ENCODE measurements around the gene DIDO1.

Gene DIDO1

GRCh38 chr20:62926229-62927127 is at the start of gene DIDO1:
DIDO1 (minus strand) TSS chr20:62926505.
- in situ Hi-C loops (cut with HindIII; ENCODE audit: low sequenced_read_pairs) = no loop called here
- peak; percentile 83 for DNase-seq (ENCODE audit: low read depth, low spot score)
- H3K4me3 ChIP-seq (ENCODE audit: low read depth, low read length) = peak within 1 kb of the TSS; percentile 95
- TF ChIP-seq CTCF (IDR thresholded peaks at IDR 0.05; ENCODE audit: low read depth, low read length) = peak; percentile 54

DNA sequence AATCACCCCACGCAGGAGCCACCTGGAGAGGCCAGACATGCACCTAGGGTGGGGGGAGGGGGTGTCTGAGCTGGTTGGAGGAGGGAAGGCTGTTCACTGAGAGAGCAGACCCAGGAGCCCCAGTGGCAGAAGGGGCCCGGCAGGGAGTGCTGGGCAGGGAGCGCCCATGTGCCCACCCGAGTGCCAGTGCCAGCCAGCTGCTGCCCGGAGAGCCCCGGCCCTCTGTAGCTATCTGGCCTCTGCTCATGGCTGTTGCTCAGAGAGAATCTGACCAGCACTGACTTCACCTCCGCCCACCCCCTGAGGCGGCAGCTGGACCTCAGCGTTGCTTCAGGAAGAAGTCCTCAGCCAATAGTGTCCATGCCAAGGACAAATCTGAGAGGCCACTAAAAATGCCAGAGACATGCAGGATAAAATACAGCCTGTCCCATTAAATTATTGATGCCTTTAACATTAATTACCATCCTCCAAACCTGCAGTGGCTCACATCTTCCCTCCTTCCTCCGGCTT is 49.0 kb upstream of the DIDO1 start:
- in situ Hi-C loops (cut with HindIII; ENCODE audit: low sequenced_read_pairs) = no loop called here
- H3K4me3 ChIP-seq (ENCODE audit: low read depth, low read length) = no peak overlapping the region
- no peak for TF ChIP-seq CTCF (IDR thresholded peaks at IDR 0.05; ENCODE audit: low read depth, low read length)
- no peak for DNase-seq (ENCODE audit: low read depth, low spot score)

DNA sequence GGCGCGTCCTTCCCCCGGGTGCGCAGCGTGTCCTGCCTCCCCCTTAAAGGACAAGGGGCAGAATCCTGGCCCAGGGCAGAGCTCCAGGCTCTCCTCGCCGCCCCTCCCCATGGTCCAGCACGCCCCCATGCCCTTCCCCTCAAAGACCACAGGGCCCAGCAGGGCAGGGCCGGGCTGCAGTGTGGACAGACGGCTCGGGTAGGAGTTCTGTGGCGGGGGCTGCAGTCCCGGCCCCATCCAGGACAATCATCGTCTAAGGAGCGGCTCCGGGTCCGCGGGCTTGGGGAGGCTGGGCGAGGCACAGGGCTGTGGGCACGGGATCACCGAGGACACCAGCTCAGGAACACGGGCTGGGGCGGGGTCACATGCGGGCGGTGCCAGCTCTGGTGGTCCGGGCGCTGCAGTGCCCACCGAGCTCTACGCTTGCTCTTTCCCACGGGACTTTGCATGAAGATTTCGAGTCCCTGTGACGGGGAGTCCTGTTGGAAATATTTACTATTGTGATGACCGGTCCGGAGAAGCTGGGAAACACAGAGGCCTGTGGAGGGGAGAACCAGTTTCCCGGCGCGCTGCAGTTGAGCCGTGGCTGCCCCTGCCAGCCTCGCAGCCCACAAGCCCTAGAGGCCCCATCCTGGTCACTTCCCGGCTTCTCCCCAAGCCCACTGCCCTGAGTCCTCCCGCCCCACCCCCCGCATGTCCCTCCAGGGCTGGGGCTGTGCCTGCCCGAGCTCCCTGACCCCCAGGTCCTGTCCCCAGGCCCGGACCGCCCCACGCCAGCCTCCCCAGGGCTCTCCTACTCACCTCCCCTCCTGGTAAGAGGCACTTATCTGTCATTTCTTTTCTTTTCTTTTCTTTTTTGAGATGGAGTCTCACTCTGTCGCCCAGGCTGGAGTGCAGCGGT is 46.8 kb upstream of the DIDO1 start:
- no peak overlapping the region for H3K4me3 ChIP-seq (ENCODE audit: low read depth, low read length)
- in situ Hi-C loops (cut with HindIII; ENCODE audit: low sequenced_read_pairs) = no loop called here
- DNase-seq (ENCODE audit: low read depth, low spot score) = no peak
- no peak for TF ChIP-seq CTCF (IDR thresholded peaks at IDR 0.05; ENCODE audit: low read depth, low read length)

- peak; percentile 93 for TF ChIP-seq CTCF (IDR thresholded peaks at IDR 0.05; ENCODE audit: low read depth, low read length)
- H3K4me3 ChIP-seq (ENCODE audit: low read depth, low read length) = no peak overlapping the region
- in situ Hi-C loops (cut with HindIII; ENCODE audit: low sequenced_read_pairs) = no loop called here
- DNase-seq (ENCODE audit: low read depth, low spot score) = peak; percentile 70
Observed at GRCh38 chr20:62971950-62972844, 45.9 kb upstream of the DIDO1 start.

GRCh38 chr20:62971211-62971949 is 45.1 kb upstream of the DIDO1 start:
- in situ Hi-C loops (cut with HindIII; ENCODE audit: low sequenced_read_pairs) = no loop called here
- DNase-seq (ENCODE audit: low read depth, low spot score) = no peak
- no peak for TF ChIP-seq CTCF (IDR thresholded peaks at IDR 0.05; ENCODE audit: low read depth, low read length)
- no peak overlapping the region for H3K4me3 ChIP-seq (ENCODE audit: low read depth, low read length)

Measured in astrocyte of the spinal cord (primary cell).